A549 (cell line): ENCODE data around the gene MCAT.

ENCODE experiments used
- NFE2L2 ChIP-seq: fragments of 150-350 bp; conservative IDR thresholded peaks from 2 replicates; pipeline ENCODE4 v1.6.1; 2014; ENCODE audit warnings: low read length
- TF ChIP-seq, protein P1 (sequence below): fragments of >200 bp; sonication (Bioruptor Twin); formaldehyde crosslinking; IDR thresholded peaks from 3 replicates; pipeline ENCODE4 v1.5.1; 2016

DNA sequence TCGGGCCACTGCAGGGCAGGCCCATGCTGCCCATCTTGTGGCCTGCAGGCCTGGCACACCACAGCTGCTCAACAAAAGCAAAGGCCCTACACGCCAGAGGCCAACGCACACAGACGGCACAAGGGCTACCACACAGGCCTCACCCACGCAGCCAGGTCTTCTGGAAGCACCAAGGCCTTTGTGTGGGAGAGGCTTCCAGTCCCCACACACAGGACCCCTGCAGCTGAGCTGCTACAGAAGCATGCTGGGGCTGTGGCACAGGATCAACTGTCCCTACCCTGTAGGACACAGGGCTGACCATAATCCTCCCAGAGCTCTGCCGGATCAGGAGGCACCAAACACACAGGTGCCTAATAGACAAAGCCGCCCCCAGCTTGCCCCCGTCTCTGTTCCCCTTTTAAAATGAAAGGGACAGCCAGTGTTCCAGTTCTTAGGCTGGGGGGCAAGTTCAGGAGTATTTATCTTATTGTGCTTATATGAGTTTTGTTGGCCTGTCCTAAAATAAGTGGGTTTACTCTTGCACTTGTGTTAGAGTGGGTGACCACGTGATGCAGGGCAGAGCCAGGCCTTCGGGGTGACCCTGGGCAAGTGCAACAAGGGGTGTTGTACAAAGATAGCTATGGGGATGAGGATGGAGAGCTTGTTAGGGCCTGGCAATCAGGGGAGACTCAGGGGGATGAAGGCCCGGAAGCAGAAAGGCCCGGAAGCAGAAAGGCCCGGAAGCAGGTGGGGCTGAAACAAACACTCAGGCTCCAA, 38.3 kb upstream of the MCAT start:
- TF ChIP-seq, protein P1, sequence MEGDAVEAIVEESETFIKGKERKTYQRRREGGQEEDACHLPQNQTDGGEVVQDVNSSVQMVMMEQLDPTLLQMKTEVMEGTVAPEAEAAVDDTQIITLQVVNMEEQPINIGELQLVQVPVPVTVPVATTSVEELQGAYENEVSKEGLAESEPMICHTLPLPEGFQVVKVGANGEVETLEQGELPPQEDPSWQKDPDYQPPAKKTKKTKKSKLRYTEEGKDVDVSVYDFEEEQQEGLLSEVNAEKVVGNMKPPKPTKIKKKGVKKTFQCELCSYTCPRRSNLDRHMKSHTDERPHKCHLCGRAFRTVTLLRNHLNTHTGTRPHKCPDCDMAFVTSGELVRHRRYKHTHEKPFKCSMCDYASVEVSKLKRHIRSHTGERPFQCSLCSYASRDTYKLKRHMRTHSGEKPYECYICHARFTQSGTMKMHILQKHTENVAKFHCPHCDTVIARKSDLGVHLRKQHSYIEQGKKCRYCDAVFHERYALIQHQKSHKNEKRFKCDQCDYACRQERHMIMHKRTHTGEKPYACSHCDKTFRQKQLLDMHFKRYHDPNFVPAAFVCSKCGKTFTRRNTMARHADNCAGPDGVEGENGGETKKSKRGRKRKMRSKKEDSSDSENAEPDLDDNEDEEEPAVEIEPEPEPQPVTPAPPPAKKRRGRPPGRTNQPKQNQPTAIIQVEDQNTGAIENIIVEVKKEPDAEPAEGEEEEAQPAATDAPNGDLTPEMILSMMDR = no peak
- TF ChIP-seq NFE2L2 = no peak
